Smooth muscle cell (in vitro differentiated cells): ENCODE results near the gene S100A10. TPM values are rescaled to one million over a fixed set of nuclear protein-coding genes. Genes with fewer than 3 reads are reported as not detected.

Source experiments
- DNase-seq: peaks from one replicate; lab custom pipeline; 2025; ENCODE audit not compliant: unreplicated experiment; lab: John Stamatoyannopoulos, UW
- H2AFZ ChIP-seq: fragments of 200-600 bp; sonication (generic); 2 replicates; pipeline ENCODE4 v1.6.0; 2016; ENCODE audit warnings: antibody characterized with exemption, low read depth, mild to moderate bottlenecking
- H3F3A ChIP-seq: fragments of 200-600 bp; sonication (generic); 2 replicates; pipeline ENCODE4 v1.6.0; 2017; ENCODE audit warnings: antibody characterized with exemption, low read depth
- H3K27ac ChIP-seq: fragments of 200-600 bp; sonication (generic); 2 replicates; pipeline ENCODE4 v1.5.1; 2016; ENCODE audit warnings: low read depth, mild to moderate bottlenecking
- H3K27me3 ChIP-seq: fragments of 200-600 bp; sonication (generic); 2 replicates; pipeline ENCODE4 v1.6.1; 2016; ENCODE audit warnings: low read depth, mild to moderate bottlenecking
- H3K36me3 ChIP-seq: fragments of 200-600 bp; sonication (generic); 2 replicates; pipeline ENCODE4 v1.5.1; 2016; ENCODE audit warnings: low read depth
- H3K4me1 ChIP-seq: fragments of 200-600 bp; sonication (generic); 2 replicates; pipeline ENCODE4 v1.5.1; 2016; ENCODE audit warnings: low read depth
- H3K4me2 ChIP-seq: fragments of 200-600 bp; sonication (generic); 2 replicates; pipeline ENCODE4 v1.6.0; 2016; ENCODE audit warnings: mild to moderate bottlenecking
- H3K4me3 ChIP-seq: fragments of 200-600 bp; sonication (generic); 2 replicates; pipeline ENCODE4 v1.5.1; 2016; ENCODE audit warnings: mild to moderate bottlenecking
- H3K79me2 ChIP-seq: fragments of 200-600 bp; sonication (generic); 2 replicates; pipeline ENCODE4 v1.6.0; 2016; ENCODE audit warnings: low read depth, mild to moderate bottlenecking
- H3K9ac ChIP-seq: fragments of 200-600 bp; sonication (generic); 2 replicates; pipeline ENCODE4 v1.6.0; 2016; ENCODE audit warnings: low read depth
- H3K9me3 ChIP-seq: fragments of 200-600 bp; sonication (generic); replicated peaks from 2 replicates; pipeline ENCODE4 v1.5.1; 2016; ENCODE audit warnings: low read depth
- H4K20me1 ChIP-seq: fragments of 200-600 bp; sonication (generic); 2 replicates; pipeline ENCODE4 v1.6.0; 2016; ENCODE audit warnings: low read depth
- CTCF ChIP-seq: fragments of 200-600 bp; sonication (generic); IDR thresholded peaks from 2 replicates; pipeline ENCODE4 v1.5.1; 2017; ENCODE audit warnings: borderline replicate concordance, mild to moderate bottlenecking, antibody characterized with exemption; ENCODE audit not compliant: insufficient read depth, poor library complexity, severe bottlenecking
- WGBS: methylation state at CpG from one replicate; pipeline ENCODE4 v1.1.7; 2016; ENCODE audit warnings: low lambda C conversion rate; 5-methylcytosine and 5-hydroxymethylcytosine counted together
- polyA plus RNA-seq: library from polyadenylated mRNA; unstranded; fragments of >200 nt; fragmentation: Nextera tagmentation; extraction: Ambion mirVana; gene quantifications from 2 replicates; pipeline ENCODE4 v1.2.1, GENCODE V29; 2016
- total RNA-seq: library from RNA; depleted of rRNA; stranded (reverse); fragments of >200 nt; gene quantifications from 2 replicates; pipeline ENCODE4 v1.2.3, GENCODE V29; 2014

Gene S100A10
- total and polyA plus RNA-seq, 2 experiments from 2014 or later: 477 to 1,351 TPM

GRCh38 chr1:152007047-152007446 lies 13.4 kb upstream of the S100A10 start:
- 72% methylated on average over 2 of the region's 2 CpGs for WGBS
- Histone ChIP-seq H3K4me3 (no peak overlapping the region), H2AFZ (no peak overlapping the region), H3K36me3 (no peaks in the 10 kb centered on the region), H4K20me1 (no peaks in the 10 kb centered on the region), H3F3A (peaks cover 5% of the 10 kb centered on the region), H3K9ac (no peak overlapping the region), H3K27ac (no peak overlapping the region), H3K4me2 (no peak overlapping the region), H3K9me3 (no peaks in the 10 kb centered on the region), H3K27me3 (no peaks in the 10 kb centered on the region), H3K79me2 (no peaks in the 10 kb centered on the region), H3K4me1 (no peaks in the 10 kb centered on the region)
- no peak for DNase-seq
- no peak for TF ChIP-seq CTCF

- no peaks in the 10 kb centered on the region for H3K79me2 ChIP-seq
- no peaks in the 10 kb centered on the region for H3K4me1 ChIP-seq
- H3K36me3 ChIP-seq: no peaks in the 10 kb centered on the region
- H3K9me3 ChIP-seq: no peaks in the 10 kb centered on the region
- H3F3A ChIP-seq: peaks cover 12% of the 10 kb centered on the region
- H3K9ac ChIP-seq: no peak overlapping the region
- H2AFZ ChIP-seq: no peak overlapping the region
- no peak overlapping the region for H3K27ac ChIP-seq
- DNase-seq: no peak
- H3K4me3 ChIP-seq: no peak overlapping the region
- no peaks in the 10 kb centered on the region for H3K27me3 ChIP-seq
- 59% methylated on average over 4 of the region's 4 CpGs for WGBS
- TF ChIP-seq CTCF: no peak
- H3K4me2 ChIP-seq: no peak overlapping the region
- no peaks in the 10 kb centered on the region for H4K20me1 ChIP-seq
These were observed 11.8 kb upstream of the S100A10 start for GRCh38 chr1:152005360-152005912.

- TF ChIP-seq CTCF: no peak
- no peak overlapping the region for H3K4me2 ChIP-seq
- H3K4me1 ChIP-seq: no peaks in the 10 kb centered on the region
- H4K20me1 ChIP-seq: no peaks in the 10 kb centered on the region
- no peak overlapping the region for H2AFZ ChIP-seq
- no peaks in the 10 kb centered on the region for H3K79me2 ChIP-seq
- H3K4me3 ChIP-seq: no peak overlapping the region
- no peaks in the 10 kb centered on the region for H3K27me3 ChIP-seq
- 56% methylated on average over 4 of the region's 4 CpGs for WGBS
- H3F3A ChIP-seq: peaks cover 12% of the 10 kb centered on the region
- H3K36me3 ChIP-seq: no peaks in the 10 kb centered on the region
- H3K27ac ChIP-seq: no peak overlapping the region
- no peaks in the 10 kb centered on the region for H3K9me3 ChIP-seq
- no peak overlapping the region for H3K9ac ChIP-seq
- DNase-seq: no peak
These were observed 10.3 kb upstream of the S100A10 start for GRCh38 chr1:152003846-152004442.

- no peaks in the 10 kb centered on the region for H3K27me3 ChIP-seq
- no peak overlapping the region for H3K4me3 ChIP-seq
- no peak for DNase-seq
- H3F3A ChIP-seq: peaks cover 13% of the 10 kb centered on the region
- H3K4me2 ChIP-seq: no peak overlapping the region
- WGBS: 45% methylated on average over 3 of the region's 3 CpGs
- H3K9ac ChIP-seq: no peak overlapping the region
- no peaks in the 10 kb centered on the region for H3K36me3 ChIP-seq
- TF ChIP-seq CTCF: no peak
- H3K4me1 ChIP-seq: no peaks in the 10 kb centered on the region
- no peaks in the 10 kb centered on the region for H3K79me2 ChIP-seq
- no peak overlapping the region for H2AFZ ChIP-seq
- H4K20me1 ChIP-seq: no peaks in the 10 kb centered on the region
- H3K27ac ChIP-seq: no peak overlapping the region
- no peaks in the 10 kb centered on the region for H3K9me3 ChIP-seq
These were observed 9.3 kb upstream of the S100A10 start for GRCh38 chr1:152002960-152003359.
